T-helper 2 cell (primary cell): ENCODE measurements around the gene KCNK16.
A peak's percentile ranks its signal among the peaks of the same experiment; 100 is the strongest.

ENCODE experiments used
- DNase-seq, 5 experiments: peaks; one replicate each; pipeline versions ENCODE4 v3.0.0 to v3.0.0-alpha.2; 2012 to 2022

Gene KCNK16

DNA sequence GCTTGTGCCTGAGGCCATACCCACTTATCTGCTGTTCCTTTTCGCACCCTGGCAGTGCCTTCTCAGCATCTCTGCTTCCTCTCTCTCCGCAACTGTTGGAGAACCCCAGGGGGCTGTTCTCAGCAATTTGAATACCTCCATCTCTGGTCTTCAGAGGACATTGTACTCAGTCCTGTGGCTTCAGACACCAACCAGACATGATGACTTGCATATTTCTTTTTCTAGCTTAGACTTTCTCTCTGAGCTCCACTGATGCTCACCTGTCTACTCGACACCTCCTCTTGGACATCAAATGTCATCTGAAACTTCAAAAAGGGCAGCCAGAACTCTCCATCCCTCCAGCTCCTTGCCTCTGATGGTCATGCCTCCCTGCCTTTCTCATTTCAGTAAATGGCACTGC lies 18.9 kb upstream of the KCNK16 start:
- DNase-seq, result no peak

DNA sequence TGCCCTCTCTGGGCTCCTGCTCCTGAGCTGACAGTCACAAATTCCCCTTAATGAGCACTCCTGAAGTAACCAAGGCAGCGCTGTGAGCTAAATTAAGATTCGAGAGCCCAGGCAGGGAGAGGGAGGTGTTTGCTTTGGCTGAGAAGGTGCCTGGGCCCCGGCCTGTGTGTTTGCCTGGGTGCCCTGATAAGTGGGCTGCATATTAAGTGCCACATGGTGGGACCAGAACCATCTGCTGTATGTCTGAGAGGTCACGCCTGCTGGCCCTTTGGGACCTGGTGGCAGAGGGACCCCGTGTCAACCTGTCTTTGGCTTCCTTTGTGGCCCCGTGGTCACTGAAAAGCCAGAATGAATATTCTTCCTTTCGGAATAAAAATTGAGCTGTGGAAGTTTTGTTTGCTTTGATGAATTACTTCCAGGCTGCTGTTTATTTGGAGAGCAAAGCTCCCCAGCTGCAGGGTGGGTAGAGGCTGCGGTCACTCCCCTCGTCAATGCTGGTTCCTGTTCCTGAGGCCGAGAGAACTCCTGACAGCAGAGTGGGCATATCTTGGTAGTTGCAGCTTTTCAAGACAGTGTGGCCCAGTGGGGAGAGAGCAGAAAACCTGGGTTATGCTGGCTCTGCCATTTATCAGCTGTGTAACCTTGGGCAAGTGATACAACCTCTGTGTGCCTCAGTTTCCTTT lies 17.5 kb upstream of the KCNK16 start:
- no peak for DNase-seq

DNA sequence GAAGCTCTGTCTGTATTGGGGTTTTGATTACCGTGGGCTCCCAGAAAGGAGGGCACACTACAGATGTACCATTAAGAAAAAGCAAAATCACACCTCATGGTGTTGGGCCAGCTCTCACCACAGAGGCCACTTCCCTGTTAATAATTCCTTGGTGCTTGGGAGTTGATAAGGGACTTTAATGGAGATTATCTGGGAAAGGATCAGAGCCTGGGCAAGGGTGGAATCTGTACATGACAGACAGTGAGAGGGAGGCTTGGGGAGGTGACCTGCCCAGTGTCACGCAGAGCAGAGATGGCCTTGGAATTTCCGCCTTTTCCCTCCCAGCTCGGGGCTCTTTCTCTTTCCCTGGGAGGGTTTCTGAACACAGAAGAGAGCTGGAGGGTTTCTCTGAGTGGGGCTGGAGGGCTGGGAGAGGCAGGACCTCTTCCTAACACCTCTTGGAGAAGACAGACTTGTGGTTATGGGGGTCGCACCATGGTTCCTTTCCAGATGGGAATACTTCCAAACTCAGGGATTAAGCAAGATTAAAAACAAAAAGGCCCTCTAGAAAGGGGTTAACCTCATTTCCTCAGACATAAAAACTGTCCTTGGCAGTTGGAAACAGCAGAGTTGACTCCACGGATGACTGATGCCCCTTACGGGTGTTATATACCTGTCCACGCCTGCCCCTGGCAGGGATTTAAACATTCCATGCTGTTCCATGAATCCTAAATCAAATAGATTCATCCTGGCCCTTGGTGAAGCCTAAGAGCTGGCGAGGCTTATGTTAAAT lies 16.8 kb upstream of the KCNK16 start:
- no peak for DNase-seq

DNA sequence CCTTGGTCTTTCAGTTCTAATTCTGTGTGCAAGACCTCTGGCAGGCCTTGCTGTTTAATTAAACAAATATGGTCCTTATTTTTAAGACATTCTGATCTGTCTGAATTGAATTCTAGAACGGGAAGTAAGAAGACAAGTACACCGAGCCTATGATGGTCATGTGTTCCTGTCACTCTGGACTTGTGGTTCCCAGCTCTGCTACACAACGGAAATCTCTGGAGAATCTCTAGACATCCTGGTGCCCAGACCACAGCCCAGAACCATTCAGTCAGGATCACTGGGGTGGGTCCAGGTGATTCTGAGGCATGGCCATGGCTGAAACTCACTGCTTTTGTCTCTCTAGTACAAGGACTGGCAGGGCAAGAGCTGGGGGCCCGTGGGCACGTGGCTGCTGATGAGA lies 15.9 kb upstream of the KCNK16 start:
- no peak for DNase-seq

DNA sequence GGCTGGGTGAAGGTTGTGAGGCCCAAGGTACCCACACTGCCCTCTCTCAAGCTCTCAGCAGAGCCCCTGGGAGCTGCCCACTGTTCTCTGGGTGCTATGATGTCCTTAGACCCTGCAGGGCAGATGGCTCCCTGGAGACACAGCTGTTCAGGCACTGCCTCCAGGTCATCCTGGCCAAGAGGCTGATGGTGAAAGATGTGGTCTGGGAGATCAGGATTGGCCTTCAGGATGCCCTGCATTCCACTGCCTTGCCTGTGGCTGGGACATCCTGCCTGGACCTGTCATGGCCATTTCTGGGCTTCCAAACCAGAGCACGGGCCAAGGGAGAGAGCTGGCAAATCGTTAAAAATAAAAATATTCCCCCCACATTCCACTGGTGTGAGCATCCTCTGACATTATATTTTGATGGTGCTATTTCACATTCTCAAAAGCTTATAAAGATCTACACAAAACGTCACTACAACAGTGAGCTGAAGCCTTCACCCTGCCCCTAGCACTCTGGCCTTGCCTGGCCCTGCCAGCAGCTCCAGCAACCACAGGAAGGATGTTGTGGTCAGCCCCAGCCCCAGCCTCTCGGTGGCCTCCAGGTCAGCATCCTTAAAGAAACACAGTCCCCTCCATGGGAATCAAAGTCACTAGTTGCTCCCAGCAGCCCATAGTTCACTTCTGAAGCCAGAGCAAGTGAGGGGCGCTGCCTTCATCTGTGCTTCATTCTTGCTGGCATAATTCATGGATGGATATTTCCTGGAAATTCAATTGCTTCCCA lies 13.5 kb upstream of the KCNK16 start:
- peak in 1 of 5 experiments; percentile 45 for DNase-seq

DNA sequence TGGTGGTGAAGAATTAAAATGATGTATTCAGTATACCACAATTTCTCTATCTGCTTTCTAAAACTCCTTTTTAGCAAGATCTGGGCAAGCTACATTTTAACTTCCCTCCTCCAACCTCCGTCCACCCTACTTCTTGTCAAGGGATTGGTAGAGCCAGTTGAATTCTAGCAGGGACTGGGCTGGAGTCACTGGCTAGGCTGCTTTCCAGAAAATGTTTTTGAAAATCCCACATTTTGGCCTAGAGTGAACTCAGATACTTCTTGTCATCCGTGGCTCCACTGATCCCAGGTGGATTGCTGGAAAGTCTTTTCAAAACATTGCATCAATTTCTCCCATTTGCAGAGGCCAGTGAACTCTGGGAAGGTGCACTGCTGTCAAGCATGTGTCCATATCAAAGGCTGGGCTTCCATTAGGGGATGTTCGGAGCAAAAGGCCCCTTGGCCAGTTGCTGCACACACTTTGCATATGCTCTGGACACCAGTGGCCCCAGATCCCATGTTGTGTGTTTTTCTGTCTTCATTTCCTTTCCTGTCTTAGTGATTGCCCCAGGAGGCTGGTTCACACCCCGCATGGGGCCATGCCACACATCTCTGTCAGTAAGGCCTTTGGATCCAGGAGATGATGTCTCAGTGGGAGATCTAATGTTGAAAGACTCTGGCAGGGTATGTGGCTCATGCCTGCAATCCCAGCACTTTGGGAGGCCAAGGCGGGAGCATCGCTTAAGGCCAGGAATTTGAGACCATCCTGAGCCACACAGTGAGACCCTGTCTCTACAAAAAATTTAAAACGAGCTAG lies 11.3 kb upstream of the KCNK16 start:
- no peak for DNase-seq

DNA sequence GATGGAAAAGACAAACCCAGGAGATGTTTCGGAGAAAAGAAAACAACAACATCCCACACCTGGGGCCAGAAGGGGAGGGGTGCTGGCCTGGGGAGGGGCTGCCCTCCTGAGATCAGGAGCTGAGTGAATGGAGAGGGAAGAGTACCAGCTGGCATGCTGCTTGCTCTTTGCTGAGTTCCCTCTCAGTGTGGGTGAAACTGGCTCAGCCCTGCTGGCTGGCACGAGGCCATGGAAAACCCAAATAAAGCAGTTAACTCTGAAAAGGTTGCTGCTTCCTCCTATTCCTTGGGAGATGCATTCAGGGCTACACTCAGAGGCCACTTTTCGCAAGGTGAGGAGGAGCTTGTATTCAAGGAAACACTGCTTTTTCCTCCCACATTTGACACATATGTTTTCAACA lies 8.0 kb upstream of the KCNK16 start:
- no peak for DNase-seq

DNA sequence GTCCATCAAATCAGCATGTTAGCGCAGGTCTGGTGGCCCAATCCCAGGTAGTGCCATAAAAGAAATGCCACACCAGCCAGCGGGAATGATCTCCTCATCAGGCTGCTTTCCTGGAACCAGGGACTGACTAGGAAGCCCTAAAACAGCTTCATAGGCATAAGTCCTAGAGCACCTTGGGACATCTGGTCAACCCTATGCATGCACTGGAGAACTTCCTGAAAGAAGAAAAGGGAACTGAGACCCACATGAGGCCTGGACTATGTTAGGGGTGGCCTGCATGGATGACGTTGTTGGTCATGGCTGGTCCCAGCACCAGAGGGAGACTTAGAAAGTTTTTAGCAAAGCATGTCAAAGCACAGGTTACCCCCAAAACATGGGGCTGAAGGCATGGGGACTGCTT lies 7.6 kb upstream of the KCNK16 start:
- no peak for DNase-seq

DNA sequence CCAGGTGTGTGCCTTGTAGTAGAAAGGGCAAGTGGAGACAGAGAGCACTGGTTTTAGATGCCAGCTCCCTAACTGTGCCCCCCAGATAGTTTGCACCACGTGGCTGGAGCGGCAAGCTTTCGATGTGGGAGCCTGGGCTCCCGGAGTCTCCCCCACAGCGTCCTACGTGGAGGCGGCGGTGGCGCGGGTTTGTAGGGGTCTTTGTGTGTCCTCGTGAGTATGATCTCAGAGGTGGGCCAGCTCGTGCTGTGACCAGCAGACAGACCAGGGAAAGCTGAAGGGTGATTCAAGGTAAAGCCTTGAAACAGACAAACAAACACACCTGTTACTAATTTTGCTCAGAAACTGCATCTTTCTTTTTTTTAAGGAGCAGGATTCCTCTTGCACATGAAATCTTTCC lies 5.6 kb upstream of the KCNK16 start:
- no peak for DNase-seq

DNA sequence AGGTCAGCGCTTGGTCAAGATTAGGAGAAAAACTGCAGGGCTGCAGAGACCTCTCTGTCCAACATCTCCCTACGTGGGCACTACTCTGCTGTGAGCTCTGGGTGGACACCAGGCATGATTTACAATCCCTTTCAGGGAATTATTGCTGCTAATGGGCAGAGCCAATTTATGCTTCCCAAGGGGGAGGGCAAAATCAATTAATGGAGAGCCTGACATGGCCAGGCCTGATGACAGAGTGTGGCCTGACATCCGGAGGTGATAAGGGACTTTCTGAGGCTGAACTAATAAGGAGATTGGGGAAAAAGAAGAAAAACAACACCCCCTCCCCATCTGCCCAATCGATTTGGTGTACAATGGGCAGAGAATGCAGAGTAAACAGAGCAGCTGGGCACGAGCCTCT lies 5.0 kb upstream of the KCNK16 start:
- DNase-seq, result no peak

DNA sequence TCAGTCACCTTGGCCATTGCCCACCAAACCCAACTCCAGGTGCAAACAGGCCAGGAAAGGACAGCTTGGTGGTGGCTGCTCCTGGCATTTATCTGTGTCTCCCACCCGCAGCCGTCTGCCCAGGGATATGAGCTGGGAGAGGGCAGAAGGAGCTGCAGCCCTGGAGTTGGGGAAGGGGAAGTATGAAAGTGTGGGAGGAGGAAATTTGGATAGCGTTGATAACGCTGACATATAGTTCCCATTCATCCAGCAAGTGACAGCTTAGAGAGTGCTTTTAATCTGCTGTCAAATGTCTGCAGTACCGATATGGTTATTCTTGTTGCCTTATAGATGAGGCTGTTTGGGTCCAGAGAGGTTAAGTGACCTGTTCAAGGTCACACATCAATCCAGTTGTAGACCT lies 741 bp downstream of the KCNK16 start:
- DNase-seq, result no peak

DNA sequence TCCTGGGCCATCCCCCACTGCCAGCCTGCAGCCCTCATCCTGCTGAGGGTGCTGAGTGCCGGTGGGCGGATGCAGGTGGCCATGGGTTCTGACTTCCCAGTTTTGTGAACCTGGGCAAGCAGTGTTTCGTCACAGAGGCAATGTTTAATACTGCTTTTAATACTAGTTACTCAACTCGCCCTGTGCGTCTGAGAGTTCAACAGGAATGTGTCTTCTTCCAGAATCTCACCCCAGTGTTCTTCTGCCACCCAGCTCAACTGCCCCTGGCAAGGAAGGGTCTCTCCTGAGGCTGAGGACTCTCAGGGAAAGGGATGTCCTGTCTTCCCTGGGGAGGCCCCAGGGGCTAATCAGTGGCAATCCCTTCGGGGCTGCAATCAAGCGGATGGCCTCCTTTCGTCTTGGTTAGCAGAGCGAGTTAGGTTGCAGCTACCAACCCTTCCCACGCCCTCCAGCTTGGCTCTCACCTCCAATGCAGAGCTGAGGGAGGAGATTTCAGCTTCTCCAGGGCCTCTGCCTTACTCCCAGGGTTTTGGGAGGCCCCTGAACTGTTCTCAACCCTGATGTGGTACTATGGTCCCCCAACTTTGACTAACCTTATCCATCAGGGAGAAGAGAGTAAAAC lies 2.0 kb downstream of the KCNK16 start:
- DNase-seq, result no peak

DNA sequence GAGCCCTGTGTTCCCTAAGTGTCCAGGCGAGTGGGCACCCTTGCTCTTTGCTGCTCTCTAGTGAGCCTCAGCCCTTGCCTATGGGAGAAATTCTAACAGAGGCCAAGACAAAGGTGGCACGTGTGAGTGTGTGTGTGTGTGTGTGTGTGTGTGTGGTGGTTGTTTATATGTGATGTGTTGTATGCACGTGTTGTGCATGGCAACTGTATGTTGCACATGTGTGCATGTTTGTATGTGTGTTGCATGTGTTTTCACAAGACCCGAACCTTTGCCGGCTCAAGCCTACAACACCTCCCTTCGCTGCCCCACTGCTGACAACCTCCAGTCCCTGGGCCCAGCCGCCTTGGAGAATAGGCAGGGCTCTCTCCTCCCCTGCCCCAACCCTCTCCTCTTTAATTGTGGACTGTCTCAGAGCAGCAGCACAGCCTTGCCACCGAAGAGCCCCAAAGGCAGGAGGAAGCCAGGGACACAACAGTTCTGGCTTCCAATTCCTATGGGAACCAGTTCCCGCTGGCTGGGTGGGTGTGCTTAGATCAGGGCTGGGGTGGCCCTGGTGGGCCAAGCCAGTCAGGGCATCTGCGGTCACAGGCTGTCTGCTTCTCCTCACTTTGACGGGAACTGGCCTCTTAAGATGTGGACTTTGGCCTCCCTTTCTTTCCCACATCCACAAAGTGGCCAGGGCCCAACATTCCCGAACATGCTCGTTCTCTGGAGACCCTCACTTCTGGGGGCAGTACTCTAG lies 2.7 kb downstream of the KCNK16 start:
- no peak for DNase-seq

DNA sequence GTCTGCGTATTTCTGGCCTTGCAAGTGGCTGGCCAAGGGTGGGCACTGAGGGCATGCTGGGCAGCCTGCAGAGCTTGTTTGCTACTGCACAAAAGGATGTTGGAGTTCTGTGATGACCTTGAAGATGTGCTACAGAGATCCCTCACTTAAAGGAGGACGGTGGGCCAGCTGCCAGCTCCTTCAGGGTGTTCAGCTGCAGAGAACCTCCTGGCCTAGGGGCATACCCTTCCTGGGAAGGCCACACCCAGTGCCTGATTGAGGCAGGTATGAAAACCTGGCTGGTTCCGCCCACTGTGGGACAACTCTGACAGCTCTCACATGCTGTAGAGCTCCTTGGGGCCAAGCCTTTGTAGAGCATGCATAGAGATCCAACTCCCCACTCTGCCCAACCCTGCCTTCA lies 5.2 kb downstream of the KCNK16 start:
- DNase-seq, result no peak

DNA sequence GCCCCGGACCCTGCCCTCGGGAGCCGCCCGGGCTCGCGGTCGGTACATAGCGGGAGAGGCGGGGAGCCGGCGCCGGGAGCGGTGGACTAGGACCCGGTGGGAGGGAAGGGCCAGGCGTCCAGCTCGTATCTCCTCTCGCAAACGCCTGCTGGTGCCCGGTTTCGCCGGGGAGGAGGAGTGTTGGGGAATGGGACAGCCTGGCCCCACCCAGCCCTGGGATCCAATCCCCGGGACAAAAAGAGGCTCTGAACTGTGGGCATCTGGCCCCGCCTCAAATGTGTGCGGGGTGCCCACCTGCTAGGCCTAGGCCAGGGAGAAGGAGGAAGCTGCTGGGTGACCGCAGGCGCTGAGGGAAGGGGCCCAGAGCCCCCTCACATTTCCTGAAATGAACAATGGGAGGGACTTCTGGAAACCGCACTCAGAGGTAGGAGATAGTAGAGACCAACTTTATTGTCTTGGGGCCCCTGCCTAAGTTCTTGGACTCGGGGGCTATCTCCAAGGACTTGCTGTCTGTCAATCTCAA lies 8.2 kb downstream of the KCNK16 start, which contains the start of gene KCNK17:
TSS of gene KCNK17 (minus strand) at position 147 of the 523 bp plus-strand sequence. CDS start at position 48, 99 bp downstream.
- no peak for DNase-seq

DNA sequence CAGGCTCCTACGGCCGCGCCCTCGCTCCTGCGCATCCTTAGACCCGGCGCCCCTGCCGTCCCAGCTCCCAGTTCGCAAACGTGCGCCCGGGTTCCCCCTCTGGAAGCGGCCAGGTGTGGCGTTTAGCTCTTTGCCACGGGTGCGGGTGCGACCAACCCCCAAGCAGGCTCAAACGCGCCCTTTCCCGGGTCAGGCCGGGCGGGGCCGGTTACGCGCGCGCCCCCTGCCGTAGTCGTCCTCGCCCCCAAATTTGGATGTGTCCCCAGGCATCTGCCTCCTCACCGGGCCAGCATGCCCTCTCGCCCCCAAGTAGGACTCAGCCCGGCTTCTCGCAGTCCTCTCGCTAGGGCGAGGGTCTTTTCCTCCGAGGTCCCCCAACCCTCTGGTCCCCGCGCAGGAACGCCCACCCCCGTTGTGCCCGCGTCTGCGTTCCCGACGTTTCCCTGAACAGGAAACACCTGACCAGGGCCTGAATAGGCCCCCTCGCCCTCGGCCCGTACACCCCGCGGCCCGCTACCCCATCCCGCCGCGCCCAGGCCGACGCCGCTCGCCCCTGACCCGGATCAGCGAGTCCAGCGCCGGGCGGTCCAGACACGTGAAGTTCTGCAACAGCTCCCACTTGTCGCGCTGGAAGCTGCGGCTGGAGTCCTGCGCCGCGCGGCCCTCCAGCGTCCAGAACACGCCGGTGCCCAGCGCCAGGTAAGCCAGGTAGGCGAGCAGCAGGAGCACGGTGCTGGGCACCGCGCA lies 8.8 kb downstream of the KCNK16 start:
- DNase-seq, result no peak

DNA sequence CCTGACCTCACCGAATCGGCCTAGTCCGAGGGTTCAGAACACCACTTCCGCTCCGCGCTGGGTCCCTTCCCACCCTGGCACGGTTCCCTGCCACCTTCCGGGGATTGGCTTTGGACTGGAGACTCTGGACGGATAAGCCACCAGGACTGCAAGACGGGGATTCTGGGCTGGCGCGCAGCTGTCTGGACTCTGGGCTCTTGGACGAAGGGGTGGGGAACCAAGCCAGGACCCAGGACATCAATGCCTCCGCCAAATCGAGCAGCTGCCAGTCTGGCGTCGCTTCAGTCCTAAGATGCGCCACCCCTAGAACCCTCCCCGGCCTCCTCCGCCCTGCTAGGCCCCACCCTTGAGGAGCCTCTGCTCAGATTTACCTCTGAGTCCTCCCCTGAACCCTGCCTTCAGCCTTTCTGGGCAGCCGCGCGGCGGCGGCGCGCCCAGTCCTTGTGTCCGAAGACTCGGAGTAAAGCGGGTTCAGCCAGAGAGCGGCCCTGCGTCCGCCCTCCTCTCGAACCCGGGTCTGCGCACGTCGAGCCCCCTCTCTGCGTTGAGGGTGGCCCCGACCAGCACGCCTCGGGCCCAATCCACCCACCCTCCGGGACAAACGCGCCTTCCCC lies 9.5 kb downstream of the KCNK16 start:
- DNase-seq, result no peak

DNA sequence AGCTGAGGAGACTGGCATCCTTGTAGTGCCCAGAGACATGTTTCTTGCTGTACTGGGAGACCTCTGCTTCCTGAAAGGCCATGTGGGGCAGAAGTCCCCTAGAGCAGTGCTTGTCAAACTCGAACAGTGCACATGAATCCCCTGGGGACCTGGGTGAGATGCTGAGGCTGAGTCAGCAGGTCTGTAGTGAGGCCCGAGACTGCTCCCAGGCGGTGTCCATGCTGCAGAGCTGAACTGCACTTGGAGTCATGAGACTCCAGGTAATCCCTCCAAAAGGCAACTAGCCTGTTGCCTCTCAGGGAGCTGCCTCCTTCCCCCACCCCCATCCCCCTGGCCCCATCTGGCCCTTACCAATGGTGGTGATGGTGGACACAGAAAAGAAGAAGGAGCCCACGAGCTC lies 12.0 kb downstream of the KCNK16 start:
- DNase-seq, result no peak

DNA sequence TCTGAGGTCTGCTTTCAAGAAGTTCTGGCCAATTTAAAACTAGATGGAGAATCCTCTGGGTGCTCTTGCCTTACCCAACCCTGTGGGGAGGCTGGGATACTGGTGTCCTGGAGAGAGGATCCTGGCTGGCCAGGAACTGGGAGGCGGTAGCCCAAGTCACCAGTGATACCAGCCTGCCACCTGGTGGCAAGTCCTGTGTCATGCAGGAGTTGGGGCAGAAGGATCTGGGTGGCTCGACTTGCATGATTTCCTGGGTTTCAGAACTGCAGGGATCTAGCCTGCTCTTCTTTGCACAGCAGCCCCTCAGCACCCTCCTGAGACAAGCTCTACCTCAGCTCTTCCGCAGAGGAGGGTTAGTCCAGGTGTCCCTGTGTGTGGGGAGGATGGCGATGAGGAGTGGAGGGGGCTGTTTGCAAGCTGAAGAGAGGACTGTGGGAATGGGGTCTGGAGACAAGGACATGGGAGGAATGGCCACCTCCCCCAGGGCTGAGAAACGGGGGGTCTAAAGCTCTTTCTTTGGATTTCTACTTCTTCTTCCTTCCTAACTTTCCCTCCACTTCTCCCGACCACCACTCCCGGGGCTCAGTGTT lies 12.5 kb downstream of the KCNK16 start:
- DNase-seq, result peak in 3 of 5 experiments; percentile 25 to 46 (median 32)

DNA sequence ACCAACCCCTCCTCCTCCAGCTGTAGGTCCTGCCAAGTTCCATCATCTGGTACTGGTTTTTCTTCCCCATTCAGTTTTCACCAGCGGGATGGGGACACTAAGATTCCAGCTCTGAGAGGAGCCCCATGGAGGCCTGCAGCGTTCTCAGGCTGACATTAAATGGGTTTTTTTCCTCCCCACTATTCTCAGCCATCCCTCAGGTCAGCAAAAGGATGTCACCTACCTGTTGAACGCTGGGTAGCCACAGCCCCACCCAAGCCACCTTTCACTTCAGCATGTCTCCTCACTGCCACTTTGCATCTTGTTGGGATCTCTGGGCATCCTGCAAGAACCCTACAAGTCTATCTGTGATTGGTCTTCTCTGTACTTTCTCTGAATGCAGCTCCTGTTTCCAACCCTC lies 15.0 kb downstream of the KCNK16 start:
- no peak for DNase-seq
